Stimulated activated CD4-positive, alpha-beta T cell treated with anti-CD3 and anti-CD28 coated beads, Interleukin-15, amount 100 ng/mL, for 48 hours (primary cell): ENCODE data around the gene SHISAL2A.
A peak's percentile ranks its signal among the peaks of the same experiment; 100 is the strongest.
"Not testable (repeated sequence)": the region's sequence is repeated elsewhere in the genome, so short reads cannot be mapped to it uniquely, and the experiment has no call there.

Experiments used
- DNase-seq, 2 donors: peaks; one replicate each; pipeline ENCODE4 v3.0.0-alpha.2; 2020; ENCODE audit warnings: low read depth in 2 of 2

The SHISAL2A gene

DNA sequence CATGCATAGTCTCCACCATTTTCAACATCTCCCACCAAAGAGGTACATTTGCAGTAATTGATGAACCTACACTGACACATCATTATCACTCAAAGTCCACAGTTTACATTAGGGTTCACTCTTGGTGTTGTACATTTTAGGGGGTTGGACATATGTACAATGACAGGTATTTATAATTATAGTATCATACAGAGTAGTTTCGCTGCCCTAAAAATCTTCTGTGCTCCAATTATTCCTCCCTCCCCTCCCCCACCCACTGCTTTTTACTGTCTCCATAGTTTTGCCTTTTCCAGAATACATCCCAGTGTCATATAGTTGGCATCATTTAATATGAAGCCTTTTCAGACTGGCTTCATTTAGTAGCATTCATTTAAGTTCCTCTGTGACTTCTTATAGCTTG is 51.6 kb downstream of the SHISAL2A start:
- DNase-seq, result no peak

DNA sequence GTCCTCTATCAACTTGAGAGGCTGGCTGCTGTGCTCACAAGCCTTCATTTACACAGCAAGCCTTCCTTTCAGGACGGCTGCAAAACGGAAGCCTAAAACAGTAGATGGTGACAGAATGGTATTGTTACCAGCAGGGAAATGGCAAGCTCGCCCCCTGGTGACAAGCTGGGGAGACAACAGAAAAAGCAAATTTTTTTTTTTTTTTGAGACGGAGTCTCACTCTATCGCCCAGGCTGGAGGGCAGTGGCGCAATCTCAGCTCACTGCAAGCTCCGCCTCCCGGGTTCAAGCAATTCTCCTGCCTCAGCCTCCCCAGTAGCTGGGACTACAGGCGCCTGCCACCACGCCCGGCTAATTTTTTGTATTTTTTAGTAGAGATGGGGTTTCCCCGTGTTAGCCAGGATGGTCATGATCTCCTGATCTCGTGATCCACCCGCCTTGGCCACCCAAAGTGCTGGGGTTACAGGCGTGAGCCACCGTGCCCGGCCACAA is 53.3 kb downstream of the SHISAL2A start:
- peak; percentile 52 to 72 for DNase-seq

DNA sequence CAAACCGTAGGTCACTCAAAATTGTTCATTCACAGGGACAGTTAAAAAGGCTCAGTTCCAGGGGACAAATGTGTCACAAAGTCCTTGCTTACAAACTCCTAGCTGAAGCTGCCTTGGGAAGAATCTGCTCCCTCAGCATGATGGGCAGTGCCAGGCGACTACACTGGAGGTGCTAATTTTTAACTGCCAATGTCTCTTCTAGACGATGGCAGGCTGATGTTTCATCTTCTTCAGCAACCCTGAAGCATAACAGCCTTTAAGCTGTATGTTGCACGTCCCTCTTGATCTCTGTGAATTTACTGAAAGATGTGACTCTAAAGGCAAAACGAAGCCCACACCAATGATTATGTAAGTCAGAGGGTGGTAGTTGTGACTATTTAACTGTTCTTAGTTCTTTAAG is 53.9 kb downstream of the SHISAL2A start:
- no peak for DNase-seq

DNA sequence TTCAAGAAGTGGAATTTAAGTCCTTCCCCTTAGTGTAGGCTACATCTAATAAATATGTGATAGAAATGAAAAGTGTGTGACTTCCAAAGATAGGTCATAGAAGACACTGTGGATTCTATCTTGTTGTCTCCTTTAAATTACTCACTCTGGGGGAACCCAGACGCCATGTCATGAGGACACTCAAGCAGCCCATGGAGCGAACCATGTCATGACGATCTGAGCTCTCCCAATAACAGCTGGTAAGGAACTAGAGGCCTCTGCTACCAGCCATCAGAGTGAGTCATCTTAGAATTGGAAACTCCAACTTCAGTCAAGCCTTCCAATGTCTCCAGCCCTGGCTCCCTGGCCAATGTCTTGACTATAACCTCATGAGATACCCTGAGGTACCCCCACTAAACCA is 58.9 kb downstream of the SHISAL2A start:
- no peak for DNase-seq

DNA sequence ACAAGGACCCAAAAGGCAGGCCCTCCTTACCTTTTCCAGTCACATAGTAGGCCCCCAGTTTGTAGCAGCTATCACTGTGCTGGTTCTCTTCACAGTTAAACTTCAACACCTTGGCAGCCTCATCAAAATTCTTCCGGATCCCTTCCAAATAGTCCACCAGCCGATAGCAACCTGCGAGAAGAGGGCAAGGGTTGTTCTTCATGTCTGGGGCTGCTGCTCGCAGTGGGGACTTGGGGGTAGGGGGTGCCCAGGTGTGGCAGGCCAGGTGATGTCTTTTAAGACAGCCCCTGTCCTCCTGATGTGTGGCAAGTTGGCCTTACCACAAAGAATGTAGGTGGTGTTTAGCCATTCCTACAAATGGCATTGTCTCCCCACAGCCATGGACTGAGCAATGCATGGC is 59.7 kb downstream of the SHISAL2A start:
- no peak for DNase-seq

DNA sequence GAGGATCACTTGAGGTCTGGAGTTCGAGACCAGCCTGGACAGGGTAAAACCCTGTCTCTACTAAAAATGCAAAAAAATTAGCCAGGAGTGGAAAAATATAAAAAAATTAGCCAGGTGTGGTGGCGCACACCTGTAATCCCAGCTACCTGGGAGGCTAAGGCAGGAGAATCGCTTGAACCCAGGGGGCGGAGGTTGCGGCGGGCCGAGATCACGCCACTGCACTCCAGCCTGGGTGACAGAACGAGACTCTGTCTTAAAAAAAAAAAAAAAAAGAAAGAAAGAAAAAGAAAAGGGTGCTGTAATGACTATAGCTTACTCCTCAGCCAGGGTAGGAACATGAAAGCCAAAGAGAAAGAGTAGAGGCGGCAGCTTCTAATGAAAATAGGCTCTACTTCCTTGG is 60.4 kb downstream of the SHISAL2A start:
- not testable (repeated sequence) for DNase-seq

DNA sequence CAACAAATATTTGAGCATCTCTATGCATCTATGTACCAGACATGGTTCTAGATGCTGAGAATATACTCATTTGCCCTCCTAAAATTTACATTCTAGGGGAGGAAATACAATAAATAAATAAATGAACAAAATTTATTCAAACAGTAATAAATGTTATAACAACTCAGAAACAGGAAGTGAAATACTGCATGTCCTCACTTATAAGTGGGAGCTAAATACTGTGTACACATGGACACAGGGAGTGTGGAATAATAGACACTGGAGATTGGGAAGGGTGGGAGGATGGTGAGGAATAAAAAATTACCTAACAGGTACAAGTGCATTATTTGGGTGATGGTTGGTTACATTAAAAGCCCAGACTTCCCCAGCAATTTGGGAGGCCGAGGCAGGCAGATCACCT is 60.9 kb downstream of the SHISAL2A start:
- no peak for DNase-seq

DNA sequence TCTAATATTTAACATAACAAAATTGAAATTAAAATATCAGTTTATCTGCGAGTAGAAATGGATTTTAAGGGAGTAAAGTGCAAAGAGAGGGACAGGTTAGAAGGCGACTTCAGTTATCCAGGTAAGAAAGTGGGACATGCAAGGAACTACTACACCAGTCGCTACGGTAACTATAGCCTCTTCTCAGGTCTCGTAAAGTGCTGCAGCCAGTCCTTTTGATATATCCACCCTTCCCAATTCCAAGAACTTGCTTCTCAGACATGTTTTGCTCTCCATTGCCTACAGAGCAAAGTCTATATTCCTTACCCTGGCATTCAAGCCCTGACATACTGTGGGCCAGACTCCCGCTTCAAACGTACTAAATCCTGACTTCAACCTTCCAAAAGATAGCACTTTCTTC is 62.7 kb downstream of the SHISAL2A start:
- no peak for DNase-seq

DNA sequence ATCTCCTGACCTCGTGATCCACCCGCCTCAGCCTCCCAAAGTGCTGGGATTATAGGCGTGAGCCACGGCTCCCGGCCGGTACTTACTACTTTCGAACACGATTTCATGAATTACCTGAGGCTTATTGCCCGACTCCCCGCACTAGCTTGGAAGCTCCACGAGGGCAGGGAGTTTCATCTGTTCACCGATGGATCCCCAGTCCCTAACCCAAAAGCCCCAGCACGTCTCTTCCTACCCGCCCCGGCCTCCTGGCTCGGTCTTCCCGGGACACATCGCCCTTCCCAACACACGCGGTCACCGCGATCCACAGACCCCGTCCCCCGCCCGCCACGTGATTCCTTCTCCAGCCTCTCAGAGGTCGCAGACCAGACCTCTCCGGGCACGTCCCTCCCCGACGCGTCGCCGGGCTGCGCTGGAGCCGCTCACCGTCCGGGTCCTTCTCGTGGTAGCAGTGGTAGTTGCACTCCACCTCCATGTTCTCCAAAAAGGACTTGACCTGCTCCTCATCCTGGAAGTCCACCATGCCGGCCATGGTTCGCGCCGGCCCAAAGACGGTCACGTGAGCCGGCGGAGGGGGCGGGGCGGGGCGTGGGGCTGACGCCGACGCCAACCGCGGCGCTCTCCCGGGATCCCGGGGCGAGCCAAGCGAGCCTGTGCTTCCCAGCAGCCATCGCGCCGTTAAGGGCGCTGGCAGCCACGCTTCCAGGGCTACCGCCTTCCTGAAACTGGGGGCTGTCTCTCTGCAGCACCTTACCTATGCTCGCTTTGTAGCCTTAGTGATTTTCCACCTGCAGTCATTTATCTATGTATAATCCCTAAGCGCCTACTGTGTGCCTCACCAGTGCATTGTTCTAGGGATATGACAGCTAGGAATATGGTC is 65.1 kb downstream of the SHISAL2A start, which contains the start of gene COA7:
TSS of gene COA7 (minus strand) at position 553 of the 880 bp plus-strand sequence. CDS start at position 532, 21 bp downstream.
- peak; percentile 35 to 62 for DNase-seq

DNA sequence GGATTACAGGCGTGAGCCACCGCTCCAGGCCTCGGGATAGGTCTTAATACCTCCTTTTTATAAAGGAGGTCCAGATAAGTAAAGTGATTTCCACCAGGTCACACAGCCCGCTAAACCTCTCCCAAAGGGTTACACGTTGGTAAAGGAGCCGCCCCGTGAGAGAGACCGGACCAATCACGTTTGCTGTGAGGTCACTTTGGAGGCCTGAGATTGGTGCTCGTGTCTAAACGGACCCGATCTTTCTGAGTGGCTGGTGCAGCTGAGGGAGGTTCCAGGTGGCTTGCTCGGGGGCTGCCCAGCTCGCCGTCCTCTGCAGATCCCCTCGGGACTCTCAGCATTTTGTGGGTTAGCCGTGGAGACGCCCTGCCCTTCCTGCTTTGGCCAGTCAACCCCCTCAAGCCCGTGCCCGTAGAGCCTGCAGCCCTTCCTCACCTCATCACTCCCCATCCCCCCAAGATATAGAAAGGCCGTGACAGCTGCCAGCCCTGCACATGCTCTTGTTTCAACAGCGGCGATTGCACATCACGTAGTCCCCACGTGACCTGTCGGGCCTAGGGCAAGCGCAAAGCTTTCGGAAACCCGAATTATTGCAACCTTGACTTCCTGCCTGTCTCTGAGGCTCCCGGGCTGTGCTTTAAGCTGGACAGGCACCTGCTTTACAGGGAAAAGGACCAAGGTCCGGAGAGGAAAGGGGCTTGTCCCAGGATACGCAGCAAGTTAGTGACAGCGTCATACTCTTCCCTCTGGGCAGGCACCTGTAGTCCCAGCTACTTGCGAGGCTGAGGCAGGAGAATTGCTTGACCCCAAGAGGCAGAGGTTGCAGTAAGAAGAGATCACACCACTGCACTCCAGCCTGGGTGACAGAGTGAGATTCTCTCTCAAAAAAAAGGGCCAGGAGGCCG is 70.2 kb downstream of the SHISAL2A start:
- peak; percentile 79 to 80 for DNase-seq

DNA sequence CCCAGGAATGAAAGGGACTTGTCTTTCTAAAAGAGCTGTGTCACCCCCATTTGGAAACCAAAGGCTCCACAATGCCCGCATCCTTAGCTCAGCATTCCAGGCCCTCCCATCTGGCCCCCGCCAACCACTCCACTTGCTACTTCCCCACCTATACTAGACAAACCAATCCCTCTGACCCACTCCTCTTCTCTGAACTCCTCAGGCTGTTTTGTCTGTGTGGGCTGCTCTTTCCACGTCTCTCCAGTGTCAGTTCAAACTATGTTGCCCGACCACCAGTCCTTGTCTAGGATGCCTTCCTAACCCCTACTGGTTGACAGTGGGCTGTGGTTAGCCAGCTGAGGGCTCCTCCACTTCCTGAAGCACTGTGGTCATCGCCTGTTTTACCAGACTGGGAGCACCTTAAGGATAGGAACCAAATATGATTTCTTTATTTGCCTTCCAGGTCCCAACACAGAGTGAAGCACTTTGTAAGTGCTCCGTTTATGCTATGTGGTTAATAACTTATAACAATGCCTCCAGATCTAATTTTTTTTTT is 73.2 kb downstream of the SHISAL2A start:
- DNase-seq, result no peak
